Gastroesophageal sphincter (tissue), 4 donors: ENCODE measurements around the gene PCSK1N. TPM values are rescaled to one million over a fixed set of nuclear protein-coding genes. Genes with fewer than 3 reads are reported as not detected.

Source experiments
- ATAC-seq: fragments of 150-250 bp; one replicate; pipeline ENCODE4 v1.9.1; 2016; ENCODE audit warnings: mild to moderate bottlenecking, moderate library complexity
- H3K27ac ChIP-seq, 4 donors: fragments of 200-600 bp; sonication (generic) in 3 of 4; 1 replicate in 3 of 4; 2 replicates in 1 of 4; pipeline ENCODE4 v1.5.1; 2016 to 2019
- H3K27me3 ChIP-seq: fragments of 200-600 bp; sonication (generic); one replicate; pipeline ENCODE4 v1.5.1; 2019
- H3K36me3 ChIP-seq, 2 donors: fragments of 200-600 bp; sonication (generic); one replicate each; pipeline ENCODE4 v1.5.1; 2019; ENCODE audit warnings: control low read depth in 1 of 2
- H3K4me1 ChIP-seq, 3 donors: fragments of 200-600 bp; sonication (generic); 1 replicate in 2 of 3; 2 replicates in 1 of 3; pipeline ENCODE4 v1.5.1; 2016 to 2019; ENCODE audit warnings: control low read depth in 2 of 3
- H3K4me3 ChIP-seq, 2 donors: fragments of 200-600 bp; sonication (generic); one replicate each; pipeline ENCODE4 v1.5.1; 2019; ENCODE audit warnings: mild to moderate bottlenecking in 1 of 2, moderate library complexity in 1 of 2
- H3K9me3 ChIP-seq, 3 donors: fragments of 200-600 bp; sonication (generic); one replicate each; pipeline ENCODE4 v1.5.1; 2017 to 2019; ENCODE audit warnings: control low read depth in 2 of 3
- CTCF ChIP-seq, 4 experiments: fragments of 200-600 bp in 2 of 4; fragments of 450-650 bp in 2 of 4; sonication (generic) in 1 of 4; IDR thresholded peaks; one replicate each; pipeline ENCODE4 v1.5.1; 2017 to 2019; ENCODE audit warnings: antibody characterized with exemption in 4 of 4, mild to moderate bottlenecking in 2 of 4, moderate library complexity in 2 of 4
- EP300 ChIP-seq: sonication (generic); formaldehyde crosslinking; IDR thresholded peaks from one replicate; pipeline ENCODE4 v1.6.1; 2017; ENCODE audit warnings: antibody characterized with exemption, mild to moderate bottlenecking
- POLR2A ChIP-seq, 2 donors: fragments of 450-650 bp; IDR thresholded peaks; one replicate each; pipeline ENCODE4 v1.6.1; 2017; ENCODE audit warnings: antibody characterized with exemption in 2 of 2, mild to moderate bottlenecking in 2 of 2, moderate library complexity in 1 of 2
- POLR2AphosphoS5 ChIP-seq: sonication (generic); formaldehyde crosslinking; IDR thresholded peaks from one replicate; pipeline ENCODE4 v1.6.1; 2017; ENCODE audit warnings: antibody characterized with exemption
- WGBS, 2 donors: methylation state at CpG; one replicate each; pipeline ENCODE4 v1.1.5; 2018; ENCODE audit warnings: low coverage in 1 of 2; 5-methylcytosine and 5-hydroxymethylcytosine counted together
- total RNA-seq, 4 donors: library from RNA; depleted of rRNA; stranded (reverse); fragments of >200 nt; gene quantifications; one replicate each; pipeline ENCODE4 v1.1.0, GENCODE V29; 2016

PCSK1N gene
- total RNA-seq, 4 donors from 2014 or later, result 2.3 to 10.6 (median 5.5) TPM

- WGBS, 2 donors, result 87% methylated on average over 3 of the region's 16 CpGs; no CpG with 5 or more reads in 1 of the 2 donors
- Histone ChIP-seq H3K27me3 (no peaks in the 10 kb centered on the region), H3K9me3 (no peaks in the 10 kb centered on the region), H3K27ac (no peak overlapping the region), H3K36me3 (peaks cover 0 to 96% of the 10 kb centered on the region in 2 donors), H3K4me1 (no peaks in the 10 kb centered on the region), H3K4me3 (no peak overlapping the region)
- no peak for ATAC-seq
- TF ChIP-seq EP300, result no peak
- TF ChIP-seq POLR2AphosphoS5, result no peak
- TF ChIP-seq CTCF (IDR thresholded peaks at IDR 0.05), result no peak
- TF ChIP-seq POLR2A (IDR thresholded peaks at IDR 0.05), result no peak
Observed at GRCh38 chrX:48818098-48818497, 17.3 kb downstream of the PCSK1N start.

- no peak for ATAC-seq
- WGBS, 2 donors, result no CpG with 5 or more reads among the region's 18 CpGs
- no peak for TF ChIP-seq EP300
- no peak for TF ChIP-seq POLR2A (IDR thresholded peaks at IDR 0.05)
- no peaks in the 10 kb centered on the region for H3K9me3 ChIP-seq
- H3K36me3 ChIP-seq, result peaks cover 0 to 90% of the 10 kb centered on the region in 2 donors
- H3K27me3 ChIP-seq, result no peaks in the 10 kb centered on the region
- no peaks in the 10 kb centered on the region for H3K4me1 ChIP-seq
- H3K4me3 ChIP-seq, result no peak overlapping the region
- no peak overlapping the region for H3K27ac ChIP-seq
Observed at GRCh38 chrX:48816014-48816810, 19.2 kb downstream of the PCSK1N start.

- Histone ChIP-seq H3K4me1 (no peaks in the 10 kb centered on the region), H3K36me3 (peaks cover 0 to 90% of the 10 kb centered on the region in 2 donors), H3K27me3 (no peaks in the 10 kb centered on the region), H3K9me3 (no peaks in the 10 kb centered on the region), H3K4me3 (no peak overlapping the region), H3K27ac (no peak overlapping the region)
- ATAC-seq, result no peak
- 100% methylated on average over 3 of the region's 8 CpGs; no CpG with 5 or more reads in 1 of the 2 donors for WGBS, 2 donors
- TF ChIP-seq POLR2A (IDR thresholded peaks at IDR 0.05) (no peak), EP300 (no peak), POLR2AphosphoS5 (no peak), CTCF (IDR thresholded peaks at IDR 0.05) (no peak)
Observed at GRCh38 chrX:48815266-48815665, 20.1 kb downstream of the PCSK1N start.

GRCh38 chrX:48814722-48815121, 20.7 kb downstream of the PCSK1N start:
- ATAC-seq, result no peak
- peaks cover 0 to 90% of the 10 kb centered on the region in 2 donors for H3K36me3 ChIP-seq
- TF ChIP-seq CTCF (IDR thresholded peaks at IDR 0.05) (no peak), POLR2AphosphoS5 (no peak), EP300 (no peak), POLR2A (IDR thresholded peaks at IDR 0.05) (no peak)
- H3K9me3 ChIP-seq, result no peaks in the 10 kb centered on the region
- WGBS, 2 donors, result 33% methylated on average over 1 of the region's 8 CpGs; no CpG with 5 or more reads in 1 of the 2 donors
- H3K27ac ChIP-seq, result no peak overlapping the region
- H3K27me3 ChIP-seq, result no peaks in the 10 kb centered on the region
- no peak overlapping the region for H3K4me3 ChIP-seq
- H3K4me1 ChIP-seq, result no peaks in the 10 kb centered on the region

- no peaks in the 10 kb centered on the region for H3K27me3 ChIP-seq
- peaks cover 0 to 85% of the 10 kb centered on the region in 2 donors for H3K36me3 ChIP-seq
- 85% methylated on average over 6 of the region's 8 CpGs; no CpG with 5 or more reads in 1 of the 2 donors for WGBS, 2 donors
- H3K4me3 ChIP-seq, result no peak overlapping the region
- ATAC-seq, result no peak
- no peaks in the 10 kb centered on the region for H3K4me1 ChIP-seq
- H3K9me3 ChIP-seq, result no peaks in the 10 kb centered on the region
- no peak for TF ChIP-seq POLR2AphosphoS5
- TF ChIP-seq POLR2A (IDR thresholded peaks at IDR 0.05), result no peak
- no peak for TF ChIP-seq EP300
- TF ChIP-seq CTCF (IDR thresholded peaks at IDR 0.05), result no peak
- H3K27ac ChIP-seq, result no peak overlapping the region
Observed at GRCh38 chrX:48813644-48814043, 21.8 kb downstream of the PCSK1N start.
